ENCODE results near the gene BRI3.

The BRI3 gene

GRCh38 chr7:98285157-98286092 is 3.9 kb downstream of the BRI3 start:
- peak overlapping the region; percentile 93 for H3K4me3 ChIP-seq (ENCODE audit: control insufficient read depth, low read depth, low read length)
- DNase-seq (ENCODE audit: low read depth) = no peak
- TF ChIP-seq CTCF (conservative IDR thresholded peaks at IDR 0.05; ENCODE audit: control insufficient read depth, insufficient read depth, low read depth, low read length) = no peak

DNA sequence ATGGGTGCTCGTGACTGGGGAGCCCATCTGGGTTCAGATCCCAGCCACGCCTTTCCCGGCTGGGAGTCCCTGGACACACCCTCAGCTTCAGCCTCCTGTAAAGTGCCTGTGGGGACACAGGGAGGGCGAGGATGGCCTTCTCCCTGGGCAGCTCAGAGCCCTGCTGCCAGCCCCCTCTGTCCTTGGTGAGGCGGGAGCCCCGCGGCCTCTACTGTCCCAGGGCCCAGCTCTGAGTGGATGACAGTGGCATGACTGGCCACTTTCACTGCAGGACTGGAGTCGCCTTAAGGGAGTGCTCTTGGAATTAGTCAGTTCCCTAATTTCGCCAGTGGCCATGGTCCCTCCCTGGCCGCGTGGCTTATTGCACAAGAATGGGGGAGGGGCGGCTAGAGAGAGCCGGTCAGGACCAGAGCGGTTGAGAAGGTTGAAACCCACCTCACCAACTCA is 4.6 kb downstream of the BRI3 start:
- TF ChIP-seq CTCF (conservative IDR thresholded peaks at IDR 0.05; ENCODE audit: control insufficient read depth, insufficient read depth, low read depth, low read length) = no peak
- H3K4me3 ChIP-seq (ENCODE audit: control insufficient read depth, low read depth, low read length) = no peak overlapping the region
- DNase-seq (ENCODE audit: low read depth) = peak; percentile 76

DNA sequence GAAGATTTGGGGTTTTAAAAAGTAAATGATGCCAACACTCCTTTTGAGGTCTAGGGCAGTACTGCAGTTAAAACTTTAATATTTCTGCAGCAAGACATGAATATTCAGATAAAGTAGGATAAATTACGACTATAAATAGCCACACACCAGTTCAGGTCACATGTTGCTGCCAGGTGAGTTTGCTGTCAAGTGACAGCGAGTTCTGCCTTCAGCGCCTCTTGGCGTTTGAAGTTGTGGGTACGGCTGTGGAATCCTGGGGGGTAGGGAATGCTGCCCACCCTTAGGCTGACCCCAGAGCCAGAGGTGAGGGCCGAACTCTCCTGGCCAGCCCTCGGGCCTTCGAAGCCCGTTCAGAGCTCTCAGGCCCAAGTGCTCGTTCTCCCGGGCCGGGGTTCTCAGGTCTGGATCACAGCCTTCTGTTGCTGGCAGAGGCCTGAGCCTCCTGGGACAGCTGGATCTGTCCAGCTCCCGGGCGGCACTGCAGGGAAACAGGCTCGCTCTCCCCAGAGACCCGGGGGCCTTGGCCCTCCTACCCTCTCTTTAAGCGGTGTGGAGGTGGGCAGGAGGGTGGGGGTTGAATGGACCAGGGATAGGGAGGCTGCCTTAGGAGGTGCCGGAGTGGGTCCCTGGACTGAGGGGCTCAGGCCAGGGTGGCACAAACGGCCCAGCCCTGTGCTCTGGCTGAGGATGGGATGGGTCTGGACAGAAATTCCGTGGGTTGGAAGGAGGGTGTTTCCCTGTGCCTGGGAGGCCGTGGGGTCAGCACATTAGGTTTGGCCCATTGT is 5.4 kb downstream of the BRI3 start:
- H3K4me3 ChIP-seq (ENCODE audit: control insufficient read depth, low read depth, low read length) = no peak overlapping the region
- no peak for DNase-seq (ENCODE audit: low read depth)
- no peak for TF ChIP-seq CTCF (conservative IDR thresholded peaks at IDR 0.05; ENCODE audit: control insufficient read depth, insufficient read depth, low read depth, low read length)

GRCh38 chr7:98287486-98287959 is 6.0 kb downstream of the BRI3 start:
- DNase-seq (ENCODE audit: low read depth) = no peak
- no peak overlapping the region for H3K4me3 ChIP-seq (ENCODE audit: control insufficient read depth, low read depth, low read length)
- no peak for TF ChIP-seq CTCF (conservative IDR thresholded peaks at IDR 0.05; ENCODE audit: control insufficient read depth, insufficient read depth, low read depth, low read length)

- no peak for DNase-seq (ENCODE audit: low read depth)
- no peak overlapping the region for H3K4me3 ChIP-seq (ENCODE audit: control insufficient read depth, low read depth, low read length)
- TF ChIP-seq CTCF (conservative IDR thresholded peaks at IDR 0.05; ENCODE audit: control insufficient read depth, insufficient read depth, low read depth, low read length) = no peak
Measured at GRCh38 chr7:98288064-98288823, 6.8 kb downstream of the BRI3 start.

DNA sequence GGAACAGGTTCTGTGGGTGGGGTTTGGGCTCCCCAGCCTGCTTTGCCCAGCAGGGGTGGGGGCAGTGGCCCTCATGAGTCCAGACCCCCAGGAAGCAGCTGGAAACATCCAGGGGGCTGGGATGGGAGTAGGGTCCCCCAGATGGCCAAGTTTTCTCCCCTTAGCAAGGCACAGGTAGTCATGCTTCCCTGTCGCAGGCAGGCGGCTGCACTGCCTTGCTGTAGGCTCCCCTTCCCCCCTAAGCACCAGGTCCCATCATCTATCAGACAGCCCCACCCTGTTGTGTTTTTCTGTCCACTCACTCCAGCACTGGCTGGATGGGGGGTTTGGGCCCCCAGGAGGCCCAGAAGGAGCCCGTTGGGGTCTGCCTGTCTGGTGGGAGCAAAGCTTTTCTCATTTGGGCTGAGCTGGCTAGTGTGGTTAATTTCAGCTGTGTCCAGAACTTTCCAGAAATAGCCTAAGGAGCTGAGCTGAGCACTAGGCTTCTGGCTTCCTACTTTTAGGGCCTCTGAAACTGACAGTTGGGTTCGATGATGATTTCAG is 7.9 kb downstream of the BRI3 start:
- no peak for DNase-seq (ENCODE audit: low read depth)
- TF ChIP-seq CTCF (conservative IDR thresholded peaks at IDR 0.05; ENCODE audit: control insufficient read depth, insufficient read depth, low read depth, low read length) = no peak
- no peak overlapping the region for H3K4me3 ChIP-seq (ENCODE audit: control insufficient read depth, low read depth, low read length)

Data from fibroblast of mammary gland (primary cell).